GM19099 (cell line): ENCODE results near the gene SS18L1.

Experiments used
- POLR2A ChIP-seq: IDR thresholded peaks from 3 replicates; pipeline ENCODE4 v1.6.1; 2011; ENCODE audit warnings: low read depth; ENCODE audit not compliant: insufficient read length; ENCODE audit errors: extremely low read depth

SS18L1 gene

DNA sequence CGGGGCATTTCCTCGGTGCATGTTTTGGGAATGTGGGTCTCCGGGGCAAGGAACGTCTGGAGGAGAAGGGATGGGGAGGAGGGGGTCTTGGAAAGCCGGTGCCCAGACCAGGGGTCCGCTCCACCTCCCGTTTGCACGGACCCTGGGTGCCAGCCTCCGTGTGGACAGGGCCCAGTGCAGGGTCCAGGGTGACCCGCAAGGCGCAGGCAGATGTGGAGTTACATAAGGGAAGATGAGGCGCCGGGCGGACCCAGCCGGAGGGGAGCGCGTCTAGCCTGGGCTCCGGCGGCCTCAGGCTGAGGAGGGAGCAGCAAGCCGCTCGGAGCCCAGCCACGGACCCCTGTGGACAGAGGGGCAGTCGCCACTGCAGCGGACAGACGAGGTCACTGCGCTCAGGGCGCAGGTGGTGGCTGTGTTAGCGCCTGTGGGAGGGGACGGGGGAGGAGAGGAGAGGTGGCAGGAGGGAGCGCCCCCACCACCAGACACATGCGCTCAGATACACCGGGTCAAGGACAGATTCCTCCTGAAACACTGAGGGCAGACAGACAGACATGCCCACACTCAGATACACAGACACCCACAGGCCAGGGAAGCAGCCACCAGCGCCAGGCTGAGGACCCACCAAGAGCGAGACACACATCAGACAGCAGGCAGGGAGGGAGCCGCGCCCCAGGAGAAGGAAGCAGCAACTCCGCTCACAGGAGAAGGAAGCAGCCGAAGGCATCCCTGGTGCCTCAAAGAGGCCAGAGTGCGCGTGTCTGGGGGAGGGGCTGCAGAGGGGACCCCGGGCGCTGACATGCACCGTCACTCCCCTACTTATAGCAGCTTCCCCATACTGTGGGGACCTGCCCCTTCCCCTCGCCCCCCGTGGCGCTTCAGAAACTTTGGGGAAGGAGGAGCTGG, 77.3 kb downstream of the SS18L1 start:
- no peak for TF ChIP-seq POLR2A

DNA sequence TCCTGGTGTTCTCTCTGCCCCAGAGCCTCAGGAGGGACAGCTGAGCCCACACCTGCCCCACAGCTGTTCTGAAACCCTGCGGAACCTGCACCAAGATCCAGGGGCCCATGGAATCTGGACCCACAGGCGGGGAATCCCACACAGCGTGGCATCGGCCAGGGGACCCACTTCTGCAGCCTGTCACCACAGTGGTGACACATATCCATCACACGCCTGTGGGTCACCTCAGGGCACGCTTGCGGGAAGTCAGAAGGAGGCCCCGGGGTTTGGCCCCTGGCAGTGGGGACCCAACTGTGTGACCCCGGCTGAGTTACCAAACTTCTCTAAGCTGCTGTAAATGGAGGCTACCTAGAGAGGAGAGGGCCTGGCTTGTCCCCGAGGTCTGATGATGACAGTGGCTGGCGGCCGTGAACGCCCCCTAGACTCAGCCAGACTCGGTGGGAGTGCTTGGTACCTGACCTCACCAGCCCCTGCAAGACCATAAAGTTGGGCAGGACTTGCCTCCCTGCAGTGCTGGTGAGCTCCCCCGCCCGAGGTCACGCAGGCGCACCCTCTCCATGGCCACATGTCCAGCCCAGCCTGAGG, 78.8 kb downstream of the SS18L1 start:
- TF ChIP-seq POLR2A, result no peak

DNA sequence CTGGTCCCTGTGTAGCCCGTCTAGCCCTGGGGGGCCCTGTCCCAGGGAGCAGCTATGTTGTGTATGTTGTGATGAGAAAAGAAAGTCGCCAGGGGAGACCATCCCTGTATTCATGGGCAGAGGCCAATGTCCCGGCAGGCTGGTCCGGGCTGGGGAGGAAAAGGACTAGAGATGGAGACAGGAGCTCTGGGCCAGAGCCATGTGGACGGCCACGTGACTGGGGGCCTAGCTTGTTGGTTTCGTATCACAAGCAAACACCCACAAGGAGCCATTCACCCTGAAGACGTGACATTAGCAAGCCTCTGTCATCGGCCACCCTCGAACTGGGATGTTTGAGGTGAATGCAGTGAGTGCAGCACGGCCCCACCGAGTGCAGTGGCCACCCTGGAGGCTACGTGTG, 79.4 kb downstream of the SS18L1 start:
- TF ChIP-seq POLR2A, result no peak

GRCh38 chr20:62223571-62223970, 80.0 kb downstream of the SS18L1 start:
- no peak for TF ChIP-seq POLR2A

GRCh38 chr20:62224113-62224855, 80.7 kb downstream of the SS18L1 start:
- TF ChIP-seq POLR2A, result no peak

DNA sequence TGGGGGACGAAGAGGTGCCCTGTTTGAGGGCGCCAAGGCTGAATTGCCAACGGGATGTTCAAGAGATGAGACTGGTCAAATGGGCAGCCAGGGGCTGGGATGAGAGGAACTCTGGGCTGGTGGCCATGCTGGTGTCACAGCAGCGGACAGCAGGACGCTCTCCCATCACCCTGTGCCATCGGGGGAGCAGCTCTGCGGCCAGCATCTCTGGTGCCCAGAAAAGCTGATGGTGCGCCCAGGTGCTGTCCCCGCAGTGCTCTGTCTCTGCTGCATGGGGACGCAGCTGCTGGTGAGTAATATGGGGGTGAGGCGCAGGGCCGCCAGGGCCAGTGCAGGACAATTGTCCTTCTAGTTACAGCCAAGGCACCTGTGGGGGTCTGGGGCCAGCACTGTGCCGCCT, 81.5 kb downstream of the SS18L1 start:
- no peak for TF ChIP-seq POLR2A

DNA sequence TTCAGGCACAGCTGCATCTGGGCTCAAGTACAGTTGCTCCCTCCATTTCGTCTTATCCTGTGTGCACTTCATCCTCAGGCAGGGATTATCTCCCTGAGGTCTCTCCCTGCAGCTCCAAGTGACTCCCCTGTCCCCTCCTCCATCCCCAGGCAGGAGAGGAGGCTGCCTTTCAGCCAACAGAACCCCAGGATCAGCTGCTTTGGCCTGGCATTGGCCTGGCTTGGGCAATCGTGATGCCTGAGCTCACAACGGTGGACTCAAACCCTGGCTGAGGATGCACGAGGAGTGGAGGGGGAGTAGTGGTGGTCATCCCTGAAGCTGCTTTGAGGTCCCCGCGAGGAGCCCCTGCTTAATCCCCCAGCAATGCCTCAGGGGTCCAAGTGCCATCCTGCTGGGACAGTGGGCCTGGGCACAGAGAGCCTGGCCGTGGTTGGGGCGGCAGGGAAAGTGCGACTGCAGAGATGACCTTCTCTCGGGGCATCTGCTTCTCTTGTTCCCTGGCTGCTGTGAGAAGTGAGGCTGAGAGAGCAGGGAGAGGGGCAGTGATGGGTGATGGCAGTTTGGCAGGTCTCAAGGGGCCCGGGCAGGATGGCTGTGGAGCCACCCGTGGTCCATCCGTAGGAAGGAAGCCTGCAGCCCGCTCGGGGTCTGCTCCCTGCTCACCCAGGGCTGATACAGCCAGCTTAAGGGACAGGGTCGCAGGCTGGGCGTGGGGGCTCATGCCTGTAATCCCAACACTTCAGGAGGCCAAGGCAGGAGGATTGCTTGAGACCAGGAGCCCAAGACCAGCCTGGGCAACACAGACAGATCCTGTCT, 82.5 kb downstream of the SS18L1 start:
- no peak for TF ChIP-seq POLR2A

- no peak for TF ChIP-seq POLR2A
Observed at GRCh38 chr20:62226707-62227590, 83.4 kb downstream of the SS18L1 start.

DNA sequence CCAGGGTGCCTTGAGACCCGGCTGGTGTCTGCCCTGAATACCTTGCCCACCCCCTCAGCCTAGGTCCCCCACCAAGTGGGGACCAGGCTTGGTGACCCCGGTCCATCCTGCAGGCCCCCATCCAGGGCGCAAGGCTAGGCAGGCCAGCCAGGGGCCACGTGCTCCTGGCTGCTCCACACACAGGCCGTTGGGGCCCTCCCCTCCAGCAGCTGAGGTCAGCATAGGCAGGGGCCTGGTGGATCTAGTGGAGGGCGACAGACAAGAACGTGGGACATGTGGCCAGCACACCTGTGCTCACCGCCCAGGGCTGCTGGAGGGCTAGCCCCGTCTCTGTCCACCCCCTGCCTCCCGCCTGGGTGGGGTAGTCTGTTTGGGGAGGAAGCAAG, 84.0 kb downstream of the SS18L1 start:
- TF ChIP-seq POLR2A, result no peak

GRCh38 chr20:62227977-62228958, 84.7 kb downstream of the SS18L1 start:
- no peak for TF ChIP-seq POLR2A

DNA sequence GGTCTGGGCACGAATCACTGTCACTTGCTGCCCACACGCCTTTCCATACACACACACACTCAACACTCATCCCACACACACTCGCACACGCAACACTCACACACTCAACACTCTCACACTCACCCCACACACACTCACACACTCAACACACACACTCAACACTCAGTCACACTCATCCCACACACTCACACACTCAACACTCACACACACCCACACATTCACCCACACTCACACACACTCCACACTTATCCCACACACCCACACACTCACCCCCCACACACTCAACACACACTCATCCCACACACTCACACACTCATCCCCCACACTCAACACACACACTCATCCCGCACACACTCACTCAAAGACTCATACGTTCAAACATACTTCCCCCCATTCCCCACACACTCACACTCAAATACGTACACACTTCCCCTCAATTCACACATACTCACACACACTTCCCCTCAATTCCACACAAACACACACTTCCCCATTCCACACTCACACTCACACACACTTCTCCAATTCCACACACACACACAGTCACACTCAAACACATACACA, 85.5 kb downstream of the SS18L1 start:
- TF ChIP-seq POLR2A, result no peak

GRCh38 chr20:62229667-62230066, 86.1 kb downstream of the SS18L1 start:
- no peak for TF ChIP-seq POLR2A
